ENCODE results near the gene KAT2B.
A peak's percentile ranks its signal among the peaks of the same experiment; 100 is the strongest.

The KAT2B gene

DNA sequence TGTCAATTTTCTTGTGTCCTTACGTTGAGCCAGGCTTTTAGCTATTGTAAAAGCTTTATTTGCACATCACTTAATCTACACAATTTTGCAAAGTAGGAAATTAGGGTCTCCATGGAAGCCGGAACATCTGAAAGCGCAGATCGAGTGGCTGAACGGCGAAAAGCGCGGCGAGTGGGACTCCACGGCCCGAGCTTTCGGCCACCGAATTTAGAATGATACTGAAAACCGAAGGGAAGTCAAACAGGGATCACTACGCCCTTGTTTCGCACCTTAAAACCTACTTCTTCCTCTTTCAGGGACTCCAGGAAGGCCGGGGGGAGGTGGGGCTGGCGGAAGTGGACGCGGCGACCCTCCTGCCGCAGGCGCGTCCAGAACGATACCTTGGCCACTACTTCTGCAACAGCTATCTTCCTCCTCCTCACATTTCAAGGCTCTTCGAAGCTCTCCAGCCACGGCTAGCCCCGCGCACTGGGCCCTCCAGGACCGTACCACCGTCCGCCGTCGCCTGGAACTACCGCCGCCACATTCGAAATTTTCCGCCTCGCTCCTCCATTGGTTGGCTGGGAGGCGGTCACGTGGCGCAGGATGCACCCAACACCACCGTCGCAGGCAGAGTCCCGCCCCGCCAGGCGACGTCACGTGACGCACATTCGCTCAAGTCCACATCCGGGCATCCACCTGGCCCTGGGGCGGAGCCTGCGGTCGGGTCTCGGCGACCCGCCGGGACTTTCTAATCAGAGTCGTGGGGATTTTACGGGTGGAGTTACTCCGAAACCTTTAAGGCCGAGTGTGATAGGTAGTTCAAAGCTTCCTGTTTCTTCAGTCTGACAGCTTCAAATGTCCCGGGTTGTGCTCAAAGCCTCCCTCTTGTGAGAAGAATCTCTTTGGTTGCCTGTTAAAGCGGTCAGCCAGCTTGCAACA, 145.7 kb downstream of the KAT2B start, which contains the start of gene SGO1:
TSS of gene SGO1 (minus strand) at position 528 of the 921 bp plus-strand sequence. CDS start 2,179 bp downstream, outside the sequence.
- peak; percentile 62 for DNase-seq (ENCODE audit: insufficient read length, low spot score)
- no peak for FAIRE-seq
- TF ChIP-seq CTCF (IDR thresholded peaks at IDR 0.05; ENCODE audit: insufficient read depth, missing control alignments): no peak

DNA sequence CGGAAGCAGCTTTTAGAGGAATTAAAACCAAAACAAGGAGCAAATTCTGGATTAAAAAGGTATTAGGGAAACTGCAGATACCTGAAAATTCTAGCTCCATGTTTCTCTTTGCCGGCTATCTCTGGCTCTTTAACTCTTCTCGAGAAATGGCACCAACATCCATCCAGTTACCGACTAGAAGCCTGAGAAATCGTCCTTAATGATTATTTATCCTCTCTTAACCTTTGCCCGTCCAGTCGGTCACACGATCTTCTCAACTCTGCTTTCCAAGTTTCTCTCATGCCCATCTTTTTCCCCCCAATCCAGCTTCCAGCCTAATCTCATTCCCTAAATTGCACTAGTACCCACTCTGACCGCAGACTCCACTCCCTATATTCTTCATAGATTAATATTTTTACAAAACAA, 146.4 kb downstream of the KAT2B start:
- FAIRE-seq (no peak), DNase-seq (ENCODE audit: insufficient read length, low spot score) (no peak)
- TF ChIP-seq CTCF (IDR thresholded peaks at IDR 0.05; ENCODE audit: insufficient read depth, missing control alignments): no peak

DNA sequence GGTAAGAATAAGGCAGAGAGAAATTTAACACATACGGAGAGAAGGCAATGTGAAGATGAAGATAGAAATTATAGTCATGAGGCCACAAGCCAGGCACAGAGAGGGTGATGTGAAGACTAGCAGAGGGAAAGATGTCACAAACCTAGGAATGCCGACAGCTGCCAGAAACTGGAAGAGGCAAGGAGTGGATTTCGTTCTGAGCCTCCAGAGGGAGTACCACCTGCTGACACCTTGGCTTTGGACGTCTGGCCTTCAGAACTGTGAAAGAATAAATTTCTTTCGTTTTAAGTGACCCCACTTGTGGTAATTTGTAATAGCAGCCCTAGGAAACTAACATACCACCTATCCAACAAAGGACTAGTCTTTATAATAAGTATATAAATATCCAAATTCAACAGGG, 150.7 kb downstream of the KAT2B start:
- no peak for TF ChIP-seq CTCF (IDR thresholded peaks at IDR 0.05; ENCODE audit: insufficient read depth, missing control alignments)
- FAIRE-seq: no peak

DNA sequence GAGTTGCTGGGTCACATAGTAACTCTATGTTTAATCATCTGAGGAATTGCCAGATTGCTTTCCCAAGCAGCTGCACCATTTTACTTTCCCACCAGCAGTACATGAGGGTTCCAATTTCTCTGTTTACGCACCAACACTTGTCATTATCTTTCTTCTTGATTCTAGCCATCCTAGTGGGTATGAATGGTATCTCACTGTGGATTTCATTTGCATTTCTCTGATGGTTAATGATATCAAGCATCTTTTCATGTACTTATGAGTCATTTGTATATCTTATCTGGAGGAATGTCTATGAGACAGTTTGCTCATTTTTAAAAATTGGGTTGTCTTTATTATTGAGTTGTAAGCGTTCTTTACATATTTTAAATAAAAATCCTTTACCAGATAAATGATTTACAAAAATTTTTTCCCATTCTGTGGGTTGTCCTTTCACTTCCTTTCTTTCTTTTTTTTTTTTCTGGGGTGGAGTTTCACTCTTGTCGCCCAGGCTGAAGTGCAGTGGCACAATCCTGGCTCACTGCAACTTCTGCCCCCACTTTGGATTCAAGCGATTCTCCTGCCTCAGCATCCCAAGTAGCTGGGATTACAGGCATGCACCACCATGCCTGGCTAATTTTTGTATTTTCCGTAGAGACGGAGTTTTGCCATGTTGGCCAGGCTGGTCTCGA, 154.7 kb downstream of the KAT2B start:
- TF ChIP-seq CTCF (IDR thresholded peaks at IDR 0.05; ENCODE audit: insufficient read depth, missing control alignments): no peak
- DNase-seq (ENCODE audit: insufficient read length, low spot score) (no peak), FAIRE-seq (no peak)

More for the DNA sequence above, 150.7 kb downstream of the KAT2B start:
- no peak for DNase-seq (ENCODE audit: insufficient read length, low spot score)

DNA sequence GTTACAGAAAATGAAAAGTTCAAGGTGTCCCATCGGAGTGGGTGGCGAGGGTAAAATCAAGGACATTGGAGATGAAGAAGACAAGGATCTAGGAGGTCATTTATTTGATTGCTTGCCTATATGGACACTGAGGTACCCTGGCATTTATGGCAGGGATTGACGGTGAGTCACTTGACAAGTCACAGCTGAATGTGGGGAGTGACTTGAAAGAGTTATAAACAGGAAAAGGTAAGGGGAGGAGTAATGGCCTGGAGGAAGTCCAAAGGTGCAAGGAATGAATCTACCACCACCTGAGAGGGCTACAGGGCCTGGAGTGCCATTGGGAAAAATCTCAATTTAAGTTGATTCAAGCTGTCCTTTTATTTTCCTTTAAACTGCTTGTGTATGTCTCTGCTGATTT, 157.5 kb downstream of the KAT2B start:
- FAIRE-seq: no peak
- TF ChIP-seq CTCF (IDR thresholded peaks at IDR 0.05; ENCODE audit: insufficient read depth, missing control alignments): no peak
- no peak for DNase-seq (ENCODE audit: insufficient read length, low spot score)

DNA sequence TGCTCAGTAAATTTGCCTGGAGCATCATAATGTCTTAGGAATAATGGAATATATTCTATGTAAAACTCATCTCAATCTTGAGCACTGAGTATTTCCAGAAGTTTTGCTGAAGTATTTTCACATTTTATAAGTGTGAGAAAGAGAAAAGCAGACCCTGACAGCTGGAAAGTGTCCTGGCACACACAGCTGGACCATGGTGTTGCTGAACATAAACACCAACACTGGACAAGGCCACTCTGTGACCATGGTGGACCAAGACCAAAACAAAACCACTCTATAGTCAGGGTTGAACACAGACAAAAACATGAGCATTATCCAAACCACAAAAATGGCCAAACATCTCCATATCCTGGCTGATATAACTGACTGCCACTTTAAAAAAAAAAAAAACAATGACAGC, 160.9 kb downstream of the KAT2B start:
- FAIRE-seq (no peak), DNase-seq (ENCODE audit: insufficient read length, low spot score) (no peak)
- TF ChIP-seq CTCF (IDR thresholded peaks at IDR 0.05; ENCODE audit: insufficient read depth, missing control alignments): no peak
